NCI-H774 (cell line): Measurements from ENCODE around the gene TMEM131.
"Not testable (repeated sequence)": the region's sequence is repeated elsewhere in the genome, so short reads cannot be mapped to it uniquely, and the experiment has no call there.

Experiments used
- DNase-seq: peaks from one replicate; lab custom pipeline; 2025; lab: John Stamatoyannopoulos, UW

TMEM131 gene

GRCh38 chr2:97991081-97991856, 4.5 kb downstream of the TMEM131 start:
- DNase-seq: no peak

DNA sequence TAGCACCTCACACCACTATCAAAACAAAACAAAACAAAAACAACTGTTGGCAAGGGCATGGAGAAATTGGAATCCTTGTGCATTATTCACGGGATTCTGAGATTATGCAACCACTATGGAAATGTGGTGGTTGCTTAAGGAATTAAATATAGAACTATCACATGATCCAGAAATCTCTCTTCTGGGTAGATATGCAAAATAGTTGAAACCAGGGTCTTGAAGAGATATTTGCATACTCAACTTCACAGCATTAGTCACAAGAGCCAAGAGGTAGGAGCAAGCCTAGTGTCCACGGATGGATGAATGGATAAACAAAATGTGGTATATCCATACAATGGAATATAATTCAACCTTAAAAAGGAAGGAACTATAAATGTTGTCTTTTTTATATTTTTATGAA, 7.0 kb downstream of the TMEM131 start:
- DNase-seq: no peak

GRCh38 chr2:97985998-97986397, 9.8 kb downstream of the TMEM131 start:
- no peak for DNase-seq

- no peak for DNase-seq
Observed at GRCh38 chr2:97983698-97984097, 12.1 kb downstream of the TMEM131 start.

- DNase-seq: no peak
Observed at GRCh38 chr2:97983134-97983533, 12.6 kb downstream of the TMEM131 start.

DNA sequence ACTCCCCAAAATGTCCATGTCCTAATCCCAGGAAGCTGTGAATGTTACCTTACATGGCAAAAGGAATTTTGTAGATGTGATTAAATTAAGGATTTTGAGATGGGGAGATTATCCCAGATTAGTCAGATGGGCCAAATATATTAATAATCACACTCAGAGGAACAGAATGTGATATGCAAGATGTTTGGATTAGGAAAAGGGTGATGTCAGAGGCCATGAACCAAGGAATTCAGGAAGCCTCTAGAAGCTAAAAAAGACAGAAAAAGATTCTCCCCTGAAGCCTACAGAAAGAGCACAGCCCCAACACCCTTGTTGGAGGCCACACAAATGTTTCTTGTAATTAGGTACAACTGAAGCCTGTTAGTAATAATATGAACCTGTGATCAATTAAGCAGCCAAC, 13.1 kb downstream of the TMEM131 start:
- DNase-seq: no peak

- no peak for DNase-seq
Observed at GRCh38 chr2:97981961-97982360, 13.8 kb downstream of the TMEM131 start.

DNA sequence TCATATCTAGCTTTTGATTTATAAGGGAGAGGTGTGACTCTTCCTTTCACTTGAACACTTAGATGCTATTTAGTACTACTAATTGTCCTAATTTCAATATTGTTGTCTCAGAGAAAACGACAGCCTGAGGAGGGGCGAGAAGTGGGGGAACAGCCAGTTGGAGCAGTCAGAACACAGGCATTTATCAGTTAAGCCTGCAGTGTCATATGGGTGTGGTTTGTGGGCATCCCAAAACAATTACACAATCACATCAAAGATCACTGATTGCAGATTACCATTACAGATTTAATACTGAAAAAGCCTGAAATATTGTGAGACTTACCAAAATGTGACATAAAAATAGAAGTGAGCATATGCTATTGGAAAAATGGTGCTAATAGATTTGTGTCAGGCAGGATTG, 15.8 kb downstream of the TMEM131 start:
- DNase-seq: no peak

- DNase-seq: no peak
Observed at GRCh38 chr2:97974471-97974870, 21.3 kb downstream of the TMEM131 start.

DNA sequence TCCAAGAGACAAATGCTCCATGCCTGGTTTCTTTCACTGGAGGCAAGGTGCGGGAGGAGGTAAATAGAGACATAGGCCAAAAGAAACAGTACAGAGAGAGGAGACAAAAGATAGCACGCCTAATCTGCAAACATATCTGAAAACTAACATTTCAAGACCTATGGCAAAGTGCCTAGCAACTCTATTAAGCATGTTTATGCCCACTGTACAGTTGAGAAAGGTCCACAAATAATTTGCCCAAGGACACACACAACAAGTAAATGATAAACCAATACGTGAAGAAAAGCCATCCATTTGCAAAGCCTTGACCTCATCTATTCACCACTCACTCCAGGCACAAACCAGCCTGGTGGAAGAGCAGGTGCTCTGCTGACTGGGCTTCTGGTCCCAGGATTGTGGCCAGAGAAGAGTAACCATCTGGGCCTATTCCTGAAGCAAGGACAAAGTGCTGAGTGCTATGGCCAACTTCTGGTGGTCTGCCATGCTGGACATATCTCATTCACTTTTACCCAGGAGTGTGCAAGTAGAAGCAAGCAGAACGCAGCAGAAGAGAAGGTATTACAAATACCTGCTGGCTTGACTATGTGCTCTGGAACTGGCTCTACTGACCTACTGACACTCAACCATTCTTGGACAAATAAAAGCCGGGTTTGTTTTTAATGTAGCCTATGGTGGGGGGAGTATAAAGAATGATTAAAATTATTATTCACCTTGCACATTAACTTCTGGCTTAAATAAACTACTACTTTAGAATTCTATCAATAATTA, 25.3 kb downstream of the TMEM131 start:
- peak; percentile 39 for DNase-seq

- DNase-seq: no peak
Observed at GRCh38 chr2:97969081-97970067, 26.4 kb downstream of the TMEM131 start.

DNA sequence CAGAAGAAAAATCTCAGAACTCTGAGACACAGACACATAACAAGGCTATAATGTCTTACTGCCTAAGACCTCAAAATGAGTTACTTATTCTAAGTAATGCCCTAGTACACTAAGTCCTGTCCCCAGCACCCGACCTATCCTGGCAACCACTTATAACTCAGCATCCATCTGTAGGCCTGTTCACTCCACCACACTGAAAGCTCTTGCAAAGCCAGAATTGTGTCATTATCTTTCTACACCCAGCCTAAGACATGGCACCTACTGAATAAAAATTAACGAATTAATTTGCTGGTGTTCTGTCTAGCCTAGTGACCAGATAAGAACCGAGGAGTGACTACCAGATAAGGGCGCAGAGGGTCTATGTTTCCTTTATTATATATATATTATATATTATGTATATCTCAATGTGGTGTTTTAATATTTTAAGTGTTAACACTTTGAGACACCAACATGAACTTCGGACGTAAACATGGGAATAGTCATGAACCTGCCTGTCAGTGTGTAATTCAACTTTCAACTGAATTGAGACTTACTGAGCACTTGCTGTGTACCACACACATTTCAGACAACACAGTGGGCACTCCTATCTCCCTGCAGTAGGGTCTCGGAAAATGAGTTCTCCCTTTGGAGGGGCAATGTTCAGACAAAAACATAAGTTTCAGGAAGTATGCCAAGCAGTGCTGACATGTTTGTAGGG, 27.7 kb downstream of the TMEM131 start:
- DNase-seq: no peak

- DNase-seq: no peak
Observed at GRCh38 chr2:97967216-97967592, 28.5 kb downstream of the TMEM131 start.

- no peak for DNase-seq
Observed at GRCh38 chr2:97966545-97967215, 29.1 kb downstream of the TMEM131 start.

- DNase-seq: no peak
Observed at GRCh38 chr2:97965116-97965515, 30.6 kb downstream of the TMEM131 start.

DNA sequence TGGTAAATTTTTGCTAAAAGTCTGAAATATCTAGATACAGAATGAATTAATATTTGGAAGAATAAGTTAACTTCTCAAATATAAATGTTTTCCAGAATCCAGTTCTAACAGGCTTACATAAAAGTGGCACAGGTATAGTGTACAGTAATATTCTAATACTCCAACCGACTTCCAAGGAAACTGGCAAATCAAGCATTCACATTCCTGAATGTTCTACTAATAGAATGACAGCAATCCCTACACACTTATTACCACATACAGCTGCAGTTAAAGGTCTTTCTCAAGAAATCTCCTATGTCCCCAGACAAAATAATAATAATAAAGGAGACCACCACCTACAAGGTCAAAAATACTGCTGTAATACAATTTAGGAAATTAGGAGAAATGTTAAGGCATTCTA, 31.9 kb downstream of the TMEM131 start:
- DNase-seq: no peak

- DNase-seq: no peak
Observed at GRCh38 chr2:97963079-97963406, 32.7 kb downstream of the TMEM131 start.

DNA sequence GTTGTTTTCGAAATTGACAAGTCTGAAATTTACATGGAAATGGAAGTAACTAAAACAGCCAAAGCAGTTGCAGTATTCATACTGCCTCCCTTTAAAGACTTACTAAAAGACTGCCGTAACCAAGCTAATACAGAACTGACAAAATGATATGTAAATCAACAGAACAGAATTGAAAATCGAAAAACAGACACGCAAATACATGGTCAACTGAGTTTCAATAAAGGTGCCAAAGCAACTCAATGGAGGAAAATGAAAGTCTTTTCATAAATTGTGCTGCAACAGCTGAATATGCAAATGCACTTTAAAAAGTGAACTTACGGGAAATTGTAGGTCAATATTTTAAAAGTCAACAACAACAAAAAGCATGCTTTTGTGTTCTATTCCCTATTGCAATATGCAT, 34.2 kb downstream of the TMEM131 start:
- no peak for DNase-seq

GRCh38 chr2:97958184-97958583, 37.6 kb downstream of the TMEM131 start:
- DNase-seq: no peak

DNA sequence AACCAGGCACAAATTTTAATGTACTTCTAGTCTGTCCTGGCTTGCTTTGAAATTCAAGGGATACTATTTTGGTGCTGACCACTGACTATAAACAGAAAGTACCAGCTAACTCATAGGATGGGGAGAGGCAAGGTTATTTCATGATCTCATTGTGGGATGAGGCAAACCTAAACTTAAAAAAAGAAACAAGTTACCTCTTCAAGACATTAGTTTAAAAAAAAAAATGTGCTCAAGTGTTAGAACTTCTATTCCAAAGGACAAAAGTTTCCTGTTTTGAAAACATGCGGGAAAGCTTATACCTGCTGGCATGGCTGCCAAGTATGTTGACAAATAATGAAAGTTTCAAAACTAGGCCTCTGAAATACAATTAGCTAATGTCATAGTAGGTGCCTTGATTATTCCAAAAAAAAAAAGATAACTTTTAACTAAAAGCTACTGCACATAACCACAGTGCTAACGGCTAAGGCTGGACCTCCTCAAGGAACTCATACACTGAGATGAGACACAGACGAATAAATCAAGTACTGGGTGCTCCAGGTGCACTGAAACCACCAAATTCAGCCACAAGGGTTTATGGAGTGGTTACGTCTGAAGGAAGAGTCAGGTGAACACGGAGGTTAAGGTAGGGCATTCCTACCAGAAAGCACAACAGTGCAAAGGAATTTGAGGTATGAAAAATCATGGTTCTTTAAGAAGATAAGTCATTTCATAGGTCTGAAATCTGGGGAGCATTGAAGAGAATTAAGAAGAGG, 38.1 kb downstream of the TMEM131 start:
- no peak for DNase-seq

DNA sequence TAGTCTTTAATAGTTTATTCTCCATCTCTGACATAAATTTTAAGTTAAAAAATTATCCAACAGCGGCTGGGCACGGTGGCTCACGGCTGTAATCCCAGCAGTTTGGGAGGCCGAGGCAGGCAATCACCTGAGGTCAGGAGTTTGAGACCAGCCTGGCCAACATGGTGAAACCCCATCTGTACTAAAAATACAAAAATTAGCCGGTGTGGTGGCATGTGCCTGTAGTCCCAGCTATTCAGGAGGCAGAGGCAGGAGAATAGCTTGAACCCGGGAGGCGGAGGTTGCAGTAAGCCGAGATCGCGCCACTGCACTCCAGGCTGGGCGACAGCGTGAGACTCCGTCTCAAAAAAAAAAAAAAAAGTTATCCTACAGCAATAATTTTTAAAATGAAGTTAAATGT, 39.0 kb downstream of the TMEM131 start:
- DNase-seq: not testable (repeated sequence)
